Measurements from ENCODE around the gene POTEH.
"Not testable (repeated sequence)": the region's sequence is repeated elsewhere in the genome, so short reads cannot be mapped to it uniquely, and the experiment has no call there.

DNA sequence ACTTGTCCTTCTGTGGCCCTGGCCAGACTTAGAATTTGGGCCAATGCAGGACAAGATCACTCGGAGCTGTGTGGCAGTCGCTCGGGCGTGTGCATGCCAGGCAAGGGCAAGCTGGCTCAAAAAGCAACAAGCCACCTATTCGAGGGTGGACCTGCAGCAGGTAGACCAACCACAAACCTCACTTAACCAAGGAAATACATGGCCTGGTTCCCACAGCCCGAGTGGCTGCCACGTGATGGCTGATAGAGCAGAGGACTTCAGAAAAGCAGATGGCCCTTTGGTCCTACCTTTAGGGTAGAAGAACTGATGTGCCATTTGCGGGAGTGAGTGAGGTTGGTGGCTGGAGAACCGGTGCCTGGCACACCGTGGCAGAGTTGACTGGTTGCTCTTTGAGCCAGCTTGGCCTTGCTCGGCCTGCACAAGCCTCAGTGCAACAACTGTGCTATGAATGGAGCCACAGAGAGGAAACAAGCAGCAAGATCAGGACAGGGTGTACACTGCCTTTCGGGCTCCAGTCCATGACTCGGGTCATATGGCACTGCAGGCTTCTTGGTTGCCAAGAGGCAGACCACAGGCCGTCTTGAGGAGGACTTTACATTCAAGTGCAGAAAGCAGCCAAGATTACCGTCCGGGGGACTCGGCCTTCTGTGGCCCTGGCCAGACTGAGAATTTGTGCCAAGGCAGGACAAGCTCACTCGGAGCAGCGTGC lies 39.5 kb downstream of the POTEH start:
- TF ChIP-seq, protein P1, sequence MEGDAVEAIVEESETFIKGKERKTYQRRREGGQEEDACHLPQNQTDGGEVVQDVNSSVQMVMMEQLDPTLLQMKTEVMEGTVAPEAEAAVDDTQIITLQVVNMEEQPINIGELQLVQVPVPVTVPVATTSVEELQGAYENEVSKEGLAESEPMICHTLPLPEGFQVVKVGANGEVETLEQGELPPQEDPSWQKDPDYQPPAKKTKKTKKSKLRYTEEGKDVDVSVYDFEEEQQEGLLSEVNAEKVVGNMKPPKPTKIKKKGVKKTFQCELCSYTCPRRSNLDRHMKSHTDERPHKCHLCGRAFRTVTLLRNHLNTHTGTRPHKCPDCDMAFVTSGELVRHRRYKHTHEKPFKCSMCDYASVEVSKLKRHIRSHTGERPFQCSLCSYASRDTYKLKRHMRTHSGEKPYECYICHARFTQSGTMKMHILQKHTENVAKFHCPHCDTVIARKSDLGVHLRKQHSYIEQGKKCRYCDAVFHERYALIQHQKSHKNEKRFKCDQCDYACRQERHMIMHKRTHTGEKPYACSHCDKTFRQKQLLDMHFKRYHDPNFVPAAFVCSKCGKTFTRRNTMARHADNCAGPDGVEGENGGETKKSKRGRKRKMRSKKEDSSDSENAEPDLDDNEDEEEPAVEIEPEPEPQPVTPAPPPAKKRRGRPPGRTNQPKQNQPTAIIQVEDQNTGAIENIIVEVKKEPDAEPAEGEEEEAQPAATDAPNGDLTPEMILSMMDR (IDR thresholded peaks at IDR 0.05): not testable (repeated sequence)
- not testable (repeated sequence) for TF ChIP-seq POLR2A (IDR thresholded peaks at IDR 0.05)
